Testis (tissue), 2 donors: ENCODE results near the gene NDUFAF7.

Source experiments
- CTCF ChIP-seq, 3 experiments: fragments of 450-650 bp in 2 of 3; fragments of 200-600 bp in 1 of 3; sonication (generic) in 1 of 3; IDR thresholded peaks; one replicate each; pipeline ENCODE4 v1.5.1; 2016 to 2019; ENCODE audit warnings: antibody characterized with exemption in 3 of 3, mild to moderate bottlenecking in 2 of 3, moderate library complexity in 1 of 3
- POLR2A ChIP-seq: fragments of 450-650 bp; IDR thresholded peaks from one replicate; pipeline ENCODE4 v1.6.1; 2017; ENCODE audit warnings: antibody characterized with exemption, mild to moderate bottlenecking, moderate library complexity

DNA sequence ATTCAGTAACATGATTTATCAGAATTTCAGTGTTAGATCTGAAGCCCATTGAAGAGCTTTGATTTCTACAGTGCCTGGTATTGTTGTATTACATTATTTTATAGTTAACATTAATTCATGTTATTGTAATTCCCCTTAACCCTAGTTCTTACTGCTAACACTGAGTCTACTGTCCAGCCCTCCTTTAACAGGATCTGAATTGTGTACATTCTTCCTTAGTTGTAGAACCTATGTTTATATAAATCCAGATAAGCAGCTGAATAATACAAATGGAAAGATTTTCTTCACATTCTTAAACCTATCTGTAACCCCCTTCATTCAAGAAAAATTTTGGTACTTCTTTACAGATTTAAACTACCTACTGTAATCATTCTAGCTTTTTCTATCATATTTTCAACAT is 14.7 kb downstream of the NDUFAF7 start:
- TF ChIP-seq CTCF (IDR thresholded peaks at IDR 0.05) (no peak), POLR2A (no peak)
